ENCODE data around the gene HS6ST3. TPM values are rescaled to one million over a fixed set of nuclear protein-coding genes. Genes with fewer than 3 reads are reported as not detected.
"Not testable (repeated sequence)": the region's sequence is repeated elsewhere in the genome, so short reads cannot be mapped to it uniquely, and the experiment has no call there.

HS6ST3 gene
- total RNA-seq, 6 donors from 2014 or later, result 0.03 to 1.0 (median 0.22) TPM; not detected in 1

- TF ChIP-seq CTCF (IDR thresholded peaks at IDR 0.05), result no peak
- no peak for TF ChIP-seq POLR2A (IDR thresholded peaks at IDR 0.05)
- no peak for TF ChIP-seq POLR2AphosphoS5 (IDR thresholded peaks at IDR 0.05)
- no peak for TF ChIP-seq EP300 (IDR thresholded peaks at IDR 0.05)
- no peak for DNase-seq
- ATAC-seq (ENCODE audit: low FRiP score in 2 of 2), result no peak
Measured at GRCh38 chr13:96109125-96109524, 19.2 kb downstream of the HS6ST3 start.

GRCh38 chr13:96112936-96113335 lies 23.0 kb downstream of the HS6ST3 start:
- Histone ChIP-seq H3K27ac (no peak overlapping the region), H3K9me3 (peaks cover 0 to 12% (median 6%) of the 10 kb centered on the region in 4 donors), H3K36me3 (no peaks in the 10 kb centered on the region), H3K4me1 (no peaks in the 10 kb centered on the region), H3K27me3 (no peaks in the 10 kb centered on the region), H3K4me3 (no peak overlapping the region)
- WGBS, 2 donors, result 61 to 76% methylated on average over 2 of the region's 2 CpGs
- TF ChIP-seq CTCF (IDR thresholded peaks at IDR 0.05) (no peak), POLR2A (IDR thresholded peaks at IDR 0.05) (no peak), POLR2AphosphoS5 (IDR thresholded peaks at IDR 0.05) (no peak), EP300 (IDR thresholded peaks at IDR 0.05) (no peak)
- ATAC-seq (ENCODE audit: low FRiP score in 2 of 2), result no peak
- DNase-seq, result no peak

More at GRCh38 chr13:96109125-96109524, 19.2 kb downstream of the HS6ST3 start:
- no peak overlapping the region for H3K27ac ChIP-seq
- H3K36me3 ChIP-seq, result no peaks in the 10 kb centered on the region
- 83 to 90% methylated on average over 4 of the region's 4 CpGs for WGBS, 2 donors
- H3K4me3 ChIP-seq, result no peak overlapping the region
- H3K9me3 ChIP-seq, result peaks cover 0 to 19% (median 9%) of the 10 kb centered on the region in 4 donors
- H3K4me1 ChIP-seq, result no peaks in the 10 kb centered on the region
- H3K27me3 ChIP-seq, result no peaks in the 10 kb centered on the region

- H3K4me3 ChIP-seq; ATAC-seq (ENCODE audit: low FRiP score in 2 of 2); H3K4me1 ChIP-seq; H3K36me3 ChIP-seq; H3K9me3 ChIP-seq; H3K27ac ChIP-seq; H3K27me3 ChIP-seq; DNase-seq: not testable (repeated sequence)
- 86 to 94% methylated on average over 2 of the region's 2 CpGs for WGBS, 2 donors
Measured at GRCh38 chr13:96115368-96115767, 25.5 kb downstream of the HS6ST3 start.

GRCh38 chr13:96119921-96120320 lies 30.0 kb downstream of the HS6ST3 start:
- Histone ChIP-seq H3K27ac (no peak overlapping the region), H3K4me1 (no peaks in the 10 kb centered on the region), H3K4me3 (no peak overlapping the region), H3K36me3 (no peaks in the 10 kb centered on the region), H3K9me3 (no peaks in the 10 kb centered on the region), H3K27me3 (no peaks in the 10 kb centered on the region)
- no peak for ATAC-seq (ENCODE audit: low FRiP score in 2 of 2)
- no peak for DNase-seq
- TF ChIP-seq EP300 (IDR thresholded peaks at IDR 0.05), result no peak
- TF ChIP-seq POLR2AphosphoS5 (IDR thresholded peaks at IDR 0.05), result no peak
- TF ChIP-seq POLR2A (IDR thresholded peaks at IDR 0.05), result no peak
- no peak for TF ChIP-seq CTCF (IDR thresholded peaks at IDR 0.05)
- 81 to 86% methylated on average over 1 of the region's 1 CpG for WGBS, 2 donors

GRCh38 chr13:96130818-96131340 lies 41.0 kb downstream of the HS6ST3 start:
- Histone ChIP-seq H3K4me1 (no peaks in the 10 kb centered on the region), H3K36me3 (no peaks in the 10 kb centered on the region), H3K4me3 (no peak overlapping the region), H3K9me3 (no peaks in the 10 kb centered on the region), H3K27me3 (no peaks in the 10 kb centered on the region), H3K27ac (no peak overlapping the region)
- TF ChIP-seq POLR2A (IDR thresholded peaks at IDR 0.05), result no peak
- no peak for TF ChIP-seq CTCF (IDR thresholded peaks at IDR 0.05)
- TF ChIP-seq EP300 (IDR thresholded peaks at IDR 0.05), result no peak
- TF ChIP-seq POLR2AphosphoS5 (IDR thresholded peaks at IDR 0.05), result no peak
- DNase-seq, result no peak
- WGBS, 2 donors, result 49 to 61% methylated on average over 3 of the region's 3 CpGs
- no peak for ATAC-seq (ENCODE audit: low FRiP score in 2 of 2)

All from upper lobe of left lung (tissue), 6 donors.